Measurements from ENCODE around the gene NINJ2.
A peak's percentile ranks its signal among the peaks of the same experiment; 100 is the strongest.
"Not testable (repeated sequence)": the region's sequence is repeated elsewhere in the genome, so short reads cannot be mapped to it uniquely, and the experiment has no call there.

NINJ2 gene

GRCh38 chr12:579420-580110 is 83.7 kb downstream of the NINJ2 start:
- H3K27me3 ChIP-seq (ENCODE audit: insufficient read depth, low read length, poor library complexity, severe bottlenecking) = no peaks in the 10 kb centered on the region
- no peak overlapping the region for H3K9ac ChIP-seq (ENCODE audit: low read depth, low read length, poor library complexity, severe bottlenecking)
- peaks cover 25% of the 10 kb centered on the region for H3K4me1 ChIP-seq (ENCODE audit: insufficient read depth, low read length, poor library complexity, severe bottlenecking)
- H3K4me2 ChIP-seq (ENCODE audit: low read depth, low read length, poor library complexity, severe bottlenecking) = no peak overlapping the region
- no peak for TF ChIP-seq CTCF (conservative IDR thresholded peaks at IDR 0.05; ENCODE audit: low read length)
- 0 out of 2 replicates have a peak, but pooled peaks cover 3% of the 10 kb centered on the region for H3F3A ChIP-seq (ENCODE audit: low read depth)
- no peaks in the 10 kb centered on the region for H4K20me1 ChIP-seq (ENCODE audit: insufficient read depth, low read length, poor library complexity, severe bottlenecking)
- no peaks in the 10 kb centered on the region for H3K36me3 ChIP-seq (ENCODE audit: insufficient read depth, low read length)
- H3K9me3 ChIP-seq (ENCODE audit: insufficient read depth, low read depth, low read length) = no peaks in the 10 kb centered on the region
- H3K4me3 ChIP-seq (ENCODE audit: low read length, poor library complexity, severe bottlenecking) = no peak overlapping the region
- no peak overlapping the region for H2AFZ ChIP-seq (ENCODE audit: low read length)
- H3K79me2 ChIP-seq (ENCODE audit: insufficient read depth, low read length) = peaks cover 13% of the 10 kb centered on the region; the same call in 1 of the 2 replicates
- H3K9me2 ChIP-seq (replicated peaks; ENCODE audit: low read depth, low read length) = no peaks in the 10 kb centered on the region

GRCh38 chr12:578748-579419 is 84.4 kb downstream of the NINJ2 start:
- no peaks in the 10 kb centered on the region for H4K20me1 ChIP-seq (ENCODE audit: insufficient read depth, low read length, poor library complexity, severe bottlenecking)
- H2AFZ ChIP-seq (ENCODE audit: low read length) = no peak overlapping the region
- H3K4me3 ChIP-seq (ENCODE audit: low read length, poor library complexity, severe bottlenecking) = no peak overlapping the region
- no peak for TF ChIP-seq EZH2phosphoT487 (IDR thresholded peaks at IDR 0.05; ENCODE audit: borderline replicate concordance)
- TF ChIP-seq CTCF (conservative IDR thresholded peaks at IDR 0.05; ENCODE audit: low read length) = no peak
- 0 out of 2 replicates have a peak, but pooled peaks cover 3% of the 10 kb centered on the region for H3F3A ChIP-seq (ENCODE audit: low read depth)
- H3K9me2 ChIP-seq (replicated peaks; ENCODE audit: low read depth, low read length) = no peaks in the 10 kb centered on the region
- H3K4me2 ChIP-seq (ENCODE audit: low read depth, low read length, poor library complexity, severe bottlenecking) = no peak overlapping the region
- no peaks in the 10 kb centered on the region for H3K9me3 ChIP-seq (ENCODE audit: insufficient read depth, low read depth, low read length)
- H3K9ac ChIP-seq (ENCODE audit: low read depth, low read length, poor library complexity, severe bottlenecking) = peak overlapping the region; percentile 24
- no peaks in the 10 kb centered on the region for H3K36me3 ChIP-seq (ENCODE audit: insufficient read depth, low read length)
- peaks cover 27% of the 10 kb centered on the region for H3K4me1 ChIP-seq (ENCODE audit: insufficient read depth, low read length, poor library complexity, severe bottlenecking)
- no peaks in the 10 kb centered on the region for H3K27me3 ChIP-seq (ENCODE audit: insufficient read depth, low read length, poor library complexity, severe bottlenecking)
- peaks cover 14% of the 10 kb centered on the region; the same call in 1 of the 2 replicates for H3K79me2 ChIP-seq (ENCODE audit: insufficient read depth, low read length)

- H3K79me2 ChIP-seq (ENCODE audit: insufficient read depth, low read length) = peaks cover 14% of the 10 kb centered on the region; the same call in 1 of the 2 replicates
- H3K9me3 ChIP-seq (ENCODE audit: insufficient read depth, low read depth, low read length); H3F3A ChIP-seq (ENCODE audit: low read depth); H3K4me3 ChIP-seq (ENCODE audit: low read length, poor library complexity, severe bottlenecking); H3K9me2 ChIP-seq (replicated peaks; ENCODE audit: low read depth, low read length); H3K36me3 ChIP-seq (ENCODE audit: insufficient read depth, low read length); H3K4me2 ChIP-seq (ENCODE audit: low read depth, low read length, poor library complexity, severe bottlenecking); H4K20me1 ChIP-seq (ENCODE audit: insufficient read depth, low read length, poor library complexity, severe bottlenecking); H2AFZ ChIP-seq (ENCODE audit: low read length); H3K27me3 ChIP-seq (ENCODE audit: insufficient read depth, low read length, poor library complexity, severe bottlenecking): not testable (repeated sequence)
- peak overlapping the region; percentile 24 for H3K9ac ChIP-seq (ENCODE audit: low read depth, low read length, poor library complexity, severe bottlenecking)
- H3K4me1 ChIP-seq (ENCODE audit: insufficient read depth, low read length, poor library complexity, severe bottlenecking) = peaks cover 27% of the 10 kb centered on the region
Observed at GRCh38 chr12:577994-578747, 85.1 kb downstream of the NINJ2 start.
